Type B pancreatic cell (in vitro differentiated cells): ENCODE data around the gene BACH2. TPM values are rescaled to one million over a fixed set of nuclear protein-coding genes. Genes with fewer than 3 reads are reported as not detected.

Experiments
- DNase-seq: peaks from one replicate; pipeline ENCODE4 v3.0.0; 2021; ENCODE audit warnings: mixed read lengths; ENCODE audit not compliant: unreplicated experiment; ENCODE audit errors: extremely low spot score
- H3K27ac Mint-ChIP-seq: 2 replicates; pipeline ENCODE4 v1.8.0; 2021; ENCODE audit warnings: mild to moderate bottlenecking, mixed read lengths
- H3K27me3 Mint-ChIP-seq: 2 replicates; pipeline ENCODE4 v1.8.0; 2021; ENCODE audit warnings: mixed read lengths
- H3K36me3 Mint-ChIP-seq: 2 replicates; pipeline ENCODE4 v1.8.0; 2021; ENCODE audit warnings: mixed read lengths
- H3K4me1 Mint-ChIP-seq: one replicate; pipeline ENCODE4 v1.8.0; 2021; ENCODE audit warnings: mixed read lengths; ENCODE audit not compliant: unreplicated experiment
- H3K4me3 Mint-ChIP-seq: 2 replicates; pipeline ENCODE4 v1.8.0; 2021; ENCODE audit warnings: mild to moderate bottlenecking, mixed read lengths
- H3K9me3 Mint-ChIP-seq: 2 replicates; pipeline ENCODE4 v1.8.0; 2021; ENCODE audit warnings: mixed read lengths
- total RNA-seq: library from RNA; stranded (reverse); gene quantifications from 2 replicates; pipeline ENCODE4 v1.2.1, GENCODE V29; 2021; ENCODE audit warnings: low replicate concordance
- TF ChIP-seq, protein P1 (sequence below): fragments of 200-600 bp; sonication (generic); conservative IDR thresholded peaks from 2 replicates; pipeline ENCODE4 v1.5.0; 2021; ENCODE audit warnings: antibody characterized with exemption, mild to moderate bottlenecking

Gene BACH2
- total RNA-seq, 1 donor from 2014 or later = 33.5 TPM

DNA sequence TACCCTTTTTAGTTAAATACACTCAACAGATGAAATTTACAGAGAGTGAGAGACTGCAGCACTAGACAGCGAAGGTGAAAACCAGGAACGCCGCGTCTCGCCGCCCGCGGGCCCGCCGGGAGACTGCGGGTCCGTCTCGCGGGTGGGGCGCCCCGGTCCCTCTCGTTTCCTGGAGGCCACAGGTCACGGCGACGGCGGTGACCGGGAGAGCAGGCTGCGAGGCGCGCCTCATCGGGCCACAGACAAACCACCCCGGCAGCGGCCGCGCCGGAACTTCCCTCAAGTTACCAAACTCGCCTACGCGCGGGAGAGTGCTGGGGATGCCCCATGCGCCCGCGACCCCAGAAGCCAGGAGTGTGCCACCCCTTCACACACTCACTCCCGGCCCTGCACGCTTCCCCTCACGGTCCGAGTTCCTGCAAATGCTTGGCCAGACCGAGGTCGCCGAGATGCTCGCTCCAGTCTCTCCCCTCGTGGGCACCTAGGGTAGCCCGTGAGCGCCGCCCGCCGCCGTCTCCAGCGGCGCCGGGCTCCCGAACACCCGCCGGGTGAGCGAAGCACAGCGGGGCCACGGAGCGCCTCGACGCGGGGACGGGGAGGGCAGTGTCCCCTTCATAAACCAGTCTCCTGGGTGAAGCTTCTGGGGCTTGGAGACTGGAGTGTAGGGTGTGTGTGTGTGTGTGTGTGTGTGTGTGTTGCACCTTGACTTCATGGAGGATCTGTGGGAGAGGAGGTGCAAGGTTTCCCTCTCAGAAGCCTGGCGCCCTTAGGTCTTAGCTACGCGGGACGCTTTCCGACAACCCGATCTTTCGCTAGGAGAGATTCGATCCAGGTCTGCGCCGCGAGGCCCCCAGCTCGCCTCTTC, 1.4 kb downstream of the BACH2 start:
- Mint-ChIP-seq H3K4me1 (peaks cover 41% of the 10 kb centered on the region), H3K9me3 (no peaks in the 10 kb centered on the region), H3K36me3 (peaks cover 7% of the 10 kb centered on the region), H3K4me3 (peak overlapping the region; percentile 93), H3K27me3 (peaks cover 36% of the 10 kb centered on the region), H3K27ac (peak overlapping the region; percentile 77)
- no peak for DNase-seq
- TF ChIP-seq, protein P1, sequence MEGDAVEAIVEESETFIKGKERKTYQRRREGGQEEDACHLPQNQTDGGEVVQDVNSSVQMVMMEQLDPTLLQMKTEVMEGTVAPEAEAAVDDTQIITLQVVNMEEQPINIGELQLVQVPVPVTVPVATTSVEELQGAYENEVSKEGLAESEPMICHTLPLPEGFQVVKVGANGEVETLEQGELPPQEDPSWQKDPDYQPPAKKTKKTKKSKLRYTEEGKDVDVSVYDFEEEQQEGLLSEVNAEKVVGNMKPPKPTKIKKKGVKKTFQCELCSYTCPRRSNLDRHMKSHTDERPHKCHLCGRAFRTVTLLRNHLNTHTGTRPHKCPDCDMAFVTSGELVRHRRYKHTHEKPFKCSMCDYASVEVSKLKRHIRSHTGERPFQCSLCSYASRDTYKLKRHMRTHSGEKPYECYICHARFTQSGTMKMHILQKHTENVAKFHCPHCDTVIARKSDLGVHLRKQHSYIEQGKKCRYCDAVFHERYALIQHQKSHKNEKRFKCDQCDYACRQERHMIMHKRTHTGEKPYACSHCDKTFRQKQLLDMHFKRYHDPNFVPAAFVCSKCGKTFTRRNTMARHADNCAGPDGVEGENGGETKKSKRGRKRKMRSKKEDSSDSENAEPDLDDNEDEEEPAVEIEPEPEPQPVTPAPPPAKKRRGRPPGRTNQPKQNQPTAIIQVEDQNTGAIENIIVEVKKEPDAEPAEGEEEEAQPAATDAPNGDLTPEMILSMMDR = peak; percentile 15

DNA sequence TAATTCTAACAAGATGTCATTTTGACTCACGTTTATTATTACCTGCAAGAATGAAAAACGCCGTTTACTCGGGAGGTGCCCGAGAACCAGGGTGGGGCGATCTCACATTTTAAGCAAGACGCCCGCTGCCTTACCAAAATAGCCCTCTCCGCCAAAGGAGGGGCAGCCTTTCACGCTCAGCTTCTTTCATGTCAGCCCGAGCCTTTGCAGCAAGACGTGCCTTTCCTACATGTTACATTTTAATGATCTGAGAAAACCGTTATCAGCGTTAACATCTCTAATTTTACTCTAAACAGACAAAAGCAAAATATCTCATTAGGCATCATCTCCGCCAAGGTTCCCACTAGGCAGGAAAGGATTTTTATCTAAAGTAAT, 2.0 kb downstream of the BACH2 start:
- H3K4me3 Mint-ChIP-seq = peak overlapping the region; percentile 93
- peaks cover 7% of the 10 kb centered on the region for H3K36me3 Mint-ChIP-seq
- peaks cover under 1% of the 10 kb centered on the region for H3K9me3 Mint-ChIP-seq
- peak overlapping the region; percentile 77 for H3K27ac Mint-ChIP-seq
- H3K27me3 Mint-ChIP-seq = peaks cover 30% of the 10 kb centered on the region
- TF ChIP-seq, protein P1 = no peak
- no peak for DNase-seq
- peaks cover 41% of the 10 kb centered on the region for H3K4me1 Mint-ChIP-seq

DNA sequence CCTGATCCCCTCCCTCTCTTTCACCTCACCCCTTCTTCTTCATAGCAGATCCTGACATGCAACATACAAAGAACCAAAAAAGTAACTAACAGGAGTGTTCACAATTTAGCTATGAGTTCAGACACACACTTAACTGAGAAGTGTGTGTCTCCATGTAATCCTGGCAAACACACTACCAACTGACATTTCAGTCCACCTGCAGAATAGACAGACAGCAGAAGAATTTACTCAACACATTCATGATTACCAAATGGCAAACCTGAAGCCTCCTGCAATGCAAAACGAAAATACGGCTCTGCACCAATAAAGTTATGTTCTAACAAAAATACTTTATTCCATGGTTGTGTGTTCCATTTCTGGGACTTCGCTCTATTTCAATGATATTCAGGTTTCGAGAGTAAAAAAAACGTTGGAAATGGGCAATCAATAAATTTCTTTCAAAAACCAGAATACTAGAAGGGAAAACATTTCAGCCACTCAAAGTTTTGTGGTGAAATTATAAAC, 2.6 kb downstream of the BACH2 start:
- peaks cover 3% of the 10 kb centered on the region for H3K9me3 Mint-ChIP-seq
- peaks cover 28% of the 10 kb centered on the region for H3K27me3 Mint-ChIP-seq
- no peak for DNase-seq
- TF ChIP-seq, protein P1 = no peak
- peak overlapping the region; percentile 93 for H3K4me3 Mint-ChIP-seq
- peak overlapping the region; percentile 3 for H3K27ac Mint-ChIP-seq
- H3K36me3 Mint-ChIP-seq = peaks cover 11% of the 10 kb centered on the region
- H3K4me1 Mint-ChIP-seq = peaks cover 41% of the 10 kb centered on the region

DNA sequence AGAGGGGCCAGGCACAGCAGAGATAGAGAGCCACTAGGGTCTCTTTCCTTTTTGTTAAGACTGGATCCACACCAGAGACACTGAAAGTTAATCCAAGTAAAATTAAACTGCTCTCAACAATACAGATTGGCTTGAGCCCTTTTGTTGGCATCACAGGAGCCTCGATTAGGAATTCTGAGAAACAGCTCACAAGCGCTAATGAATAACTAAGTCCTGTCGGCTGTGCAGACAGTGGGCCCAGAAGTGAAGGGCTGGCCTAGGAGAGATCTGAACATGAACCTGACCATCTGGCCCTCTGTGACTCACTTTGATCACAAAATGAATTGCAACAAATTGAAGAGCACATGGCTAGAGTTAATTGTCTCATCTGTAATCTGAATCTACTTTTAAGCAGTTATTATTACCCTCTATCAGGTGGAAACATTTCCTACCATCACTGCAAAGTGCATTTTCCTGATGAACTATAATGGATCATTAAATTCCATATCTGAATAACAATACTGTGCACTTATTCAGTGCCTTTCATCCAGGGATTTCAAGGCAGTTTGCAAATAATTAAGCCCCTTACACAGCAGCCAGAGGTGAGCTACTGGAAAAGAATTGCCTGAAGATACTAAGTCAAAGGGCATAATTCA, 3.2 kb downstream of the BACH2 start:
- DNase-seq = no peak
- H3K27ac Mint-ChIP-seq = peak overlapping the region; percentile 3
- H3K36me3 Mint-ChIP-seq = peaks cover 11% of the 10 kb centered on the region
- H3K27me3 Mint-ChIP-seq = peaks cover 27% of the 10 kb centered on the region
- peak overlapping the region; percentile 93 for H3K4me3 Mint-ChIP-seq
- TF ChIP-seq, protein P1 = no peak
- H3K9me3 Mint-ChIP-seq = peaks cover 3% of the 10 kb centered on the region
- peaks cover 47% of the 10 kb centered on the region for H3K4me1 Mint-ChIP-seq

DNA sequence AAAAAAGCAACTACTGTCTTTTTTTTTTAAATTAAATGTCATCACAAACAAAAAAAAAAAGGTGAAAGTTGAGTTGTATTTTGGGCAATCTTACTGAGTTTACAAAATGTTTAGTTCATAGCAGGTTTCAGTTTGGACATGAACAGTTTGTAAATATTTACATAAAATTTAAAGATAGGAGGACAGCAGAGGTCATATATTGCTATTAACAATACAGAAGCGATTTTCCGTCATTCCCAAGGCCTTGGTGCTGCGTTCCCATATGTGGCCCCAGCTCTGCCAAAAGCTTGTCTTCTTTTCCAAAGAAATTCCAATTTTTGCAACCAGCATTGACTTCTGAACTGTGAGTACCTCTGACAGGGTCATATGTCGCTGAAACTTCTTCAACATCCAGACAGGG, 5.1 kb downstream of the BACH2 start:
- peaks cover 47% of the 10 kb centered on the region for H3K4me1 Mint-ChIP-seq
- no peak overlapping the region for H3K27ac Mint-ChIP-seq
- no peak overlapping the region for H3K4me3 Mint-ChIP-seq
- peaks cover 8% of the 10 kb centered on the region for H3K9me3 Mint-ChIP-seq
- no peak for DNase-seq
- peaks cover 11% of the 10 kb centered on the region for H3K36me3 Mint-ChIP-seq
- H3K27me3 Mint-ChIP-seq = peaks cover 22% of the 10 kb centered on the region
- TF ChIP-seq, protein P1 = no peak
